HCT116 (cell line): ENCODE results near the gene ARHGEF19.
"Not testable (repeated sequence)": the region's sequence is repeated elsewhere in the genome, so short reads cannot be mapped to it uniquely, and the experiment has no call there.

ENCODE experiments used
- CEBPB ChIP-seq: IDR thresholded peaks from 2 replicates; pipeline ENCODE4 v1.6.1; 2012; ENCODE audit warnings: low read depth
- EGR1 ChIP-seq: IDR thresholded peaks from 2 replicates; pipeline ENCODE4 v1.6.1; 2012; ENCODE audit warnings: low read depth
- ELF1 ChIP-seq: IDR thresholded peaks from 2 replicates; pipeline ENCODE4 v1.6.1; 2012; ENCODE audit warnings: low read depth, borderline replicate concordance
- EZH2 ChIP-seq: fragments of 200-600 bp; sonication (generic); IDR thresholded peaks from 2 replicates; pipeline ENCODE4 v1.6.1; 2017; ENCODE audit warnings: antibody characterized with exemption, mixed run types
- EZH2phosphoT487 ChIP-seq: fragments of 200-600 bp; IDR thresholded peaks from 2 replicates; pipeline ENCODE4 v1.6.1; 2018; ENCODE audit warnings: antibody characterized with exemption, borderline replicate concordance
- POLR2A ChIP-seq: IDR thresholded peaks from 2 replicates; pipeline ENCODE4 v1.7.0; 2011; ENCODE audit warnings: borderline replicate concordance; ENCODE audit not compliant: insufficient read depth, insufficient read length; ENCODE audit errors: extremely low read depth
- POLR2AphosphoS5 ChIP-seq: IDR thresholded peaks from 2 replicates; pipeline ENCODE4 v1.6.1; 2011; ENCODE audit warnings: mild to moderate bottlenecking, low read depth, low read length, moderate library complexity
- SRF ChIP-seq: IDR thresholded peaks from 2 replicates; pipeline ENCODE4 v1.6.1; 2012; ENCODE audit warnings: low read depth
- ZNF274 ChIP-seq: fragments of 200-500 bp; sonication (Bioruptor generic); IDR thresholded peaks from 2 replicates; pipeline ENCODE4 v1.6.1; 2014; ENCODE audit warnings: mild to moderate bottlenecking, low read depth, low read length, inconsistent platforms
- TF ChIP-seq, protein P1 (sequence below), 3 experiments: fragments of 200-600 bp in 1 of 3; sonication (generic) in 1 of 3; IDR thresholded peaks in 2 of 3; conservative IDR thresholded peaks in 1 of 3; 2 replicates each; pipeline ENCODE4 v1.5.1; 2012 to 2017; ENCODE audit warnings: low read depth in 2 of 3, low read length in 2 of 3, antibody characterized with exemption in 1 of 3, borderline replicate concordance in 1 of 3, control low read depth in 1 of 3, mild to moderate bottlenecking in 1 of 3, mixed read lengths in 1 of 3, mixed run types in 1 of 3, moderate library complexity in 1 of 3; ENCODE audit not compliant: insufficient read depth in 1 of 3
- TF ChIP-seq, protein P2 (sequence below): IDR thresholded peaks from 2 replicates; pipeline ENCODE4 v1.6.1; 2012; ENCODE audit warnings: low read depth

DNA sequence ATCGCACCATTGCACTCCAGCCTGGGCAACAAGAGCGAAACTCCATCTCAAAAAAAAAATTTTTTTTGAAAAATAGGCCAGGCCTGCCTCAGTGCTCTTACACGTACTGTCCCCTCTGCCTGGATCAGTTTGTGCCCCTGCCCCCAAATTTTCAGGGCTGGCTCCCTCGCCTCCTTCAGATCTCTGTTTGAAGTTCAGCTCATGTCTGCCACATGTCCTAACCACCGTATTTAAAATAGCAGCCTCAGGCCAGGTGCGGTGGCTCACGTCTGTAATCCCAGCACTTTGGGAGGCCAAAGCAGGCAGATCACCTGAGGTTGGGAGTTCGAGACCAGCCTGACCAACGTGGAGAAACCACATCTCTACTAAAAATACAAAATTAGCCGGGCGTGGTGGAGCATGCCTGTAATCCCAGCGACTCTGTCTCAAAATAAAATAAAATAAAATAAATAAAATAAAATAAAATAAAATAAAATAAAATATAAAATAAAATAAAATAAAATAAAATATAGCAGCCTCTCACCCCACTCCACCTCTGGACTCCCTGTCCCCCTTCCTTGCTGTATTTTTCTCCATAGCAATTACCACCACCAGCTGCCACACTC is 48.7 kb downstream of the ARHGEF19 start:
- TF ChIP-seq, protein P1, sequence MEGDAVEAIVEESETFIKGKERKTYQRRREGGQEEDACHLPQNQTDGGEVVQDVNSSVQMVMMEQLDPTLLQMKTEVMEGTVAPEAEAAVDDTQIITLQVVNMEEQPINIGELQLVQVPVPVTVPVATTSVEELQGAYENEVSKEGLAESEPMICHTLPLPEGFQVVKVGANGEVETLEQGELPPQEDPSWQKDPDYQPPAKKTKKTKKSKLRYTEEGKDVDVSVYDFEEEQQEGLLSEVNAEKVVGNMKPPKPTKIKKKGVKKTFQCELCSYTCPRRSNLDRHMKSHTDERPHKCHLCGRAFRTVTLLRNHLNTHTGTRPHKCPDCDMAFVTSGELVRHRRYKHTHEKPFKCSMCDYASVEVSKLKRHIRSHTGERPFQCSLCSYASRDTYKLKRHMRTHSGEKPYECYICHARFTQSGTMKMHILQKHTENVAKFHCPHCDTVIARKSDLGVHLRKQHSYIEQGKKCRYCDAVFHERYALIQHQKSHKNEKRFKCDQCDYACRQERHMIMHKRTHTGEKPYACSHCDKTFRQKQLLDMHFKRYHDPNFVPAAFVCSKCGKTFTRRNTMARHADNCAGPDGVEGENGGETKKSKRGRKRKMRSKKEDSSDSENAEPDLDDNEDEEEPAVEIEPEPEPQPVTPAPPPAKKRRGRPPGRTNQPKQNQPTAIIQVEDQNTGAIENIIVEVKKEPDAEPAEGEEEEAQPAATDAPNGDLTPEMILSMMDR (IDR thresholded peaks at IDR 0.05 in 2 of 3, conservative IDR thresholded peaks at IDR 0.05 in 1 of 3; ENCODE audit: borderline replicate concordance in 1 of 3, insufficient read depth in 1 of 3, low read depth in 2 of 3, low read length in 2 of 3), result not testable (repeated sequence)
- TF ChIP-seq EZH2, ZNF274, ELF1, SRF, EZH2phosphoT487, CEBPB, POLR2A, POLR2AphosphoS5, EGR1: not testable (repeated sequence)
- TF ChIP-seq, protein P2, sequence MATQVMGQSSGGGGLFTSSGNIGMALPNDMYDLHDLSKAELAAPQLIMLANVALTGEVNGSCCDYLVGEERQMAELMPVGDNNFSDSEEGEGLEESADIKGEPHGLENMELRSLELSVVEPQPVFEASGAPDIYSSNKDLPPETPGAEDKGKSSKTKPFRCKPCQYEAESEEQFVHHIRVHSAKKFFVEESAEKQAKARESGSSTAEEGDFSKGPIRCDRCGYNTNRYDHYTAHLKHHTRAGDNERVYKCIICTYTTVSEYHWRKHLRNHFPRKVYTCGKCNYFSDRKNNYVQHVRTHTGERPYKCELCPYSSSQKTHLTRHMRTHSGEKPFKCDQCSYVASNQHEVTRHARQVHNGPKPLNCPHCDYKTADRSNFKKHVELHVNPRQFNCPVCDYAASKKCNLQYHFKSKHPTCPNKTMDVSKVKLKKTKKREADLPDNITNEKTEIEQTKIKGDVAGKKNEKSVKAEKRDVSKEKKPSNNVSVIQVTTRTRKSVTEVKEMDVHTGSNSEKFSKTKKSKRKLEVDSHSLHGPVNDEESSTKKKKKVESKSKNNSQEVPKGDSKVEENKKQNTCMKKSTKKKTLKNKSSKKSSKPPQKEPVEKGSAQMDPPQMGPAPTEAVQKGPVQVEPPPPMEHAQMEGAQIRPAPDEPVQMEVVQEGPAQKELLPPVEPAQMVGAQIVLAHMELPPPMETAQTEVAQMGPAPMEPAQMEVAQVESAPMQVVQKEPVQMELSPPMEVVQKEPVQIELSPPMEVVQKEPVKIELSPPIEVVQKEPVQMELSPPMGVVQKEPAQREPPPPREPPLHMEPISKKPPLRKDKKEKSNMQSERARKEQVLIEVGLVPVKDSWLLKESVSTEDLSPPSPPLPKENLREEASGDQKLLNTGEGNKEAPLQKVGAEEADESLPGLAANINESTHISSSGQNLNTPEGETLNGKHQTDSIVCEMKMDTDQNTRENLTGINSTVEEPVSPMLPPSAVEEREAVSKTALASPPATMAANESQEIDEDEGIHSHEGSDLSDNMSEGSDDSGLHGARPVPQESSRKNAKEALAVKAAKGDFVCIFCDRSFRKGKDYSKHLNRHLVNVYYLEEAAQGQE, result not testable (repeated sequence)
